Muscle of back (tissue), 13 donors: ENCODE measurements around the gene HAGH. TPM values are rescaled to one million over a fixed set of nuclear protein-coding genes. Genes with fewer than 3 reads are reported as not detected.
A peak's percentile ranks its signal among the peaks of the same experiment; 100 is the strongest.
"Not testable (repeated sequence)": the region's sequence is repeated elsewhere in the genome, so short reads cannot be mapped to it uniquely, and the experiment has no call there.

ENCODE experiments used
- DNase-seq, 3 donors: peaks; one replicate each; pipeline versions ENCODE4 v3.0.0 to v3.0.0-alpha.2; 2013
- long read RNA-seq, 9 donors: transcript quantifications; one replicate each; lab custom pipeline, GENCODE V29; 2026
- polyA plus RNA-seq, 10 donors: library from polyadenylated mRNA; unstranded; fragments of 120-200 nt; gene quantifications; one replicate each; pipeline ENCODE4 v1.2.1, GENCODE V29; 2013; ENCODE audit not compliant: insufficient read length in 10 of 10

Gene HAGH
- 10 to 100 TPM; 28.9 to 45.3 (median 35.9) TPM for polyA plus RNA-seq
- long read RNA-seq, donor 1, transcript HAGH-202 (9 exons, 2,984 nt), result major isoform, 8 of 12 reads
- long read RNA-seq, donor 1, partial matches to known transcripts, result 0 of 12 reads
- long read RNA-seq, donor 1, other reads (novel, unspliced or antisense), result 0 of 12 reads
- long read RNA-seq, donor 2, transcript HAGH-202 (9 exons, 2,984 nt), result major isoform, 5 of 10 reads
- long read RNA-seq, donor 2, partial matches to known transcripts, result 0 of 10 reads
- long read RNA-seq, donor 2, other reads (novel, unspliced or antisense), result 0 of 10 reads
- long read RNA-seq, donor 3, result 0 reads
- long read RNA-seq, donor 4, transcript HAGH-202 (9 exons, 2,984 nt), result major isoform, 5 of 8 reads
- long read RNA-seq, donor 4, partial matches to known transcripts, result 0 of 8 reads
- long read RNA-seq, donor 4, other reads (novel, unspliced or antisense), result 0 of 8 reads
- long read RNA-seq, donor 5, transcript HAGH-202 (9 exons, 2,984 nt), result major isoform, 11 of 19 reads
- long read RNA-seq, donor 5, transcript HAGH-201 (10 exons, 1,257 nt), result minor isoform, 8 of 19 reads
- long read RNA-seq, donor 5, partial matches to known transcripts, result 0 of 19 reads
- long read RNA-seq, donor 5, other reads (novel, unspliced or antisense), result 0 of 19 reads
- long read RNA-seq, donor 6, transcript HAGH-202 (9 exons, 2,984 nt), result major isoform, 11 of 13 reads
- long read RNA-seq, donor 6, partial matches to known transcripts, result 0 of 13 reads
- long read RNA-seq, donor 6, other reads (novel, unspliced or antisense), result 0 of 13 reads
- long read RNA-seq, donor 7, transcript HAGH-202 (9 exons, 2,984 nt), result major isoform, 5 of 8 reads
- long read RNA-seq, donor 7, partial matches to known transcripts, result 0 of 8 reads
- long read RNA-seq, donor 7, other reads (novel, unspliced or antisense), result 0 of 8 reads
- long read RNA-seq, donor 8, transcript HAGH-202 (9 exons, 2,984 nt), result major isoform, 6 of 9 reads
- long read RNA-seq, donor 8, partial matches to known transcripts, result 0 of 9 reads
- long read RNA-seq, donor 8, other reads (novel, unspliced or antisense), result 0 of 9 reads
- long read RNA-seq, donor 9, partial matches to known transcripts, result 0 of 1 reads
- long read RNA-seq, donor 9, other reads (novel, unspliced or antisense), result 0 of 1 reads

- peak; percentile 93 to 99 (median 97) for DNase-seq
These were observed at the start of gene HAGH, which contains the start of gene FAHD1 for GRCh38 chr16:1826691-1827573. TSS of gene HAGH (minus strand) at chr16:1826825. CDS start at chr16:1826787, 38 bp downstream. TSS of gene FAHD1 (plus strand) at chr16:1827206. CDS start at chr16:1827239, 33 bp downstream.

- DNase-seq, result not testable (repeated sequence)
These were observed 49.4 kb upstream of the HAGH start for GRCh38 chr16:1876066-1876465.

- no peak for DNase-seq
These were observed 48.2 kb upstream of the HAGH start for GRCh38 chr16:1874854-1875253.

DNA sequence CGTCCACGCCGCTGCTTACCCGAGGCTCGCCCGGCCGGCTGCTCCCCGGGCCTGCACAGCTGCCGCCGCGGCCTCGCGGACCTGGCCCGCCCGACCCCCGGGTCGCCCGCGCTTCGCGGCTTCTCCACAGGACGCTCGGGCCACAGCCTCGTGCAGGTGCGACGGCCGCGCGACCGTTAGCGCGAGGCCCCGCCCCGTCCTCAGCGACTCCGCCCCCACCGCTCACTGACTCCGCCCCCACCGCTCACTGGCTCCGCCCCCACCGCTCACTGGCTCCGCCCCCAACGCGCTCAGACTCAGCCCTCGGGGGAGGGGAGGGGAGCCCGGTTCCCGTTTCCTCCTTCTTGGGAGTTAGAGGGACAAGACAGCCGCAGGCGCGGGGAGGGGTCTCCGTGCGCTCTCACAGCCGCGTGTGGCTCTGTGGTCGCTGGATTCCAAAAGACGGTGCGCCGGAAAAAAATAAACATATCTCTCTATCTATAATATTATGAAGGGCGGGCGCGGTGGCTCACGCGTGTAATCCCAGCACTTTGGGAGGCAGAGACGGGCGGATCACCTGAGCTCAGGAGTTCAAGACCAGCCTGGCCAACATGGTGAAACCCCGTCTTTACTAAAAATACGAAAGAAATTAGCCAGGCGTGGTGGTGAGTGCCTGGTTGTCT is 45.5 kb upstream of the HAGH start, which contains the start of gene MEIOB:
Gene MEIOB, minus strand, starts transcription at position 191 of the 662 bp plus-strand sequence. CDS start 3,989 bp downstream, outside the sequence.
- DNase-seq, result peak; percentile 1 to 18 (median 3)

- DNase-seq, result peak in 1 of 3 donors; percentile 24
These were observed 43.9 kb upstream of the HAGH start for GRCh38 chr16:1870365-1871082.

DNA sequence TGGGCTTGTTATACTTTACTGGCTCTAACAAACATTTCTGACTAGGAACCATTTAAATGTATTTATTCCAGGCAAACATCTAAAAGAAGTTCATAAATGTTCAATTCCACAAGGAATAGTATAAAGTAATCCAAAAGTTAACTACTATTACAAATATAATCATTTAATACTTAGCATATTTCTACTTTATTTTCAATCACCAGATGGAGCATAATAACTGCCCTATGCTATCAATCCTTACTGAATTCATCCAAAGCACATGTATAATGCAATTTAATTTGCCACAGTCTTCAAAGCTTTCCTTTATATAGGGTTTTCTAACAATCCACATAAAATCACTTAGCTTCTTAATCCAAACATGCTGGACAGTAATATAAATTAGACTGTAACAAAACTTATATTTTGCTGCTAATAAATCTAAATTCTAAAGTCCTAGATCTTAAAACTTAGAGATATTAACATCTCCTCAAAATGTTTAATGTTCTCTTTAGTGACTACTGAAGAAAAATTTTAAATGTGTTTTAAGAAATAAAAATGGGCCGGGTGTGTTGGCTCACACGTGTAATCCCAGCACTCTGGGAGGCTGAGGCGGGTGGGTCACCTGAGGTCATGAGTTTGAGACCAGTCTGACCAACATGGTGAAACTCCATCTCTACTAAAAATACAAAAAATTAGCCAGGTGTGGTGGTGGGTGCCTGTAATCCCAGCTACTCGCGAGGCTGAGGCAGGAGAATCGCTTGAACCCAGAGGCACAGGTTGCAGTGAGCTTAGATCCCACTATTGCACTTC is 39.5 kb upstream of the HAGH start:
- DNase-seq, result no peak

DNA sequence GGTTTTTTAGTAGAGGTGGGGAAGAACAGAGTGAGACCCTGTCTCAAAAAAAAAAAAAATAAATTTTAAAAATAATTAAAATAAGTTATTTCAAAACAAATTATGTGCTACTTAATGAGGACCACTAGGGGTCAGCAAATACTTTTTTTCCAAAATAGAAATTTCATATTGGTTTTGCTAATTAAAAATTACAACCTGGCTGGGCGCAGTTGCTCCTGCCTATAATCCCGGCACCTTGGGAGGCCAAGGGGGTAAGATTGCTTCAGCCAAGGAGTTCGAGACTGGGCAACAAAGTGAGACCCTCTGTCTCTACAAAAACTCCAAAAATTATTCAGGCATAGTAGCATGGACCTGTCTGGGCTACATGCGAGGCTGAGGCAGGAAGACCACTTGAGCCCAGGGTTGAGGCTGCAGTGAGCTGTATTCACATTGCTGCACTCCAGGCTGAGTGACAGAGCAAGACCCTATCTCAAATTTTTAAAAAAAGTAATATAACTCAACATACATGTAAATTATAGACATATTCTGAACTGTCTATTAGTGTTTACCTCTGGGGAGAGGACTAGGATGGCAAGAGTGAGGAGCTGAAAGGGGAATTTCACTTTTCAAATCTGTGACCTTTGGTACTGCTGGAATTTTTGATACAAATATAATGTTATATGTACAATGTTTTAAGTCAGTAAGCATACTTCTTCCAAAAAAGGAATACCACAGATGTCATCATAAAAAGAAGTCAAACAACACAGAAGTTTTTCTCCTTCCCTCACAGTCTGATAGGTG is 37.2 kb upstream of the HAGH start:
- peak; percentile 15 to 61 (median 34) for DNase-seq

DNA sequence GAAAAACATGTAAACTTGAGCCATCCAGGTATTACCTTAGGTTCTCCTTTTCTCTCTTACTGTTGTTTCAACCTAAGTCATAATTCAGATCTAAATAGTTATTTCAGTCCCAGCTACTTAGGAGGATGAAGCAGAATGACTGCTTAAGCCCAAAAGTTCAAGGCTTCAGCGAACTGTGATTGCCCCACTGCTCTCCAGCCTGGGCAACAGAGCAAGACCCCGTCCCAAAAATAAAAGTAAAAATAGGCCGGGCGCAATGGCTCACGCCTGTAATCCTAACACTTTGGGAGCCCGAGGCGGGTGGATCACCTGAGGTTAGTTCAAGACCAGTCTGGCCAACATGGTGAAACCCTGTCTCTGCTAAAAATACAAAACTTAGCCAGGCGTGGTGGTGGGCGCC is 35.8 kb upstream of the HAGH start:
- DNase-seq, result no peak

DNA sequence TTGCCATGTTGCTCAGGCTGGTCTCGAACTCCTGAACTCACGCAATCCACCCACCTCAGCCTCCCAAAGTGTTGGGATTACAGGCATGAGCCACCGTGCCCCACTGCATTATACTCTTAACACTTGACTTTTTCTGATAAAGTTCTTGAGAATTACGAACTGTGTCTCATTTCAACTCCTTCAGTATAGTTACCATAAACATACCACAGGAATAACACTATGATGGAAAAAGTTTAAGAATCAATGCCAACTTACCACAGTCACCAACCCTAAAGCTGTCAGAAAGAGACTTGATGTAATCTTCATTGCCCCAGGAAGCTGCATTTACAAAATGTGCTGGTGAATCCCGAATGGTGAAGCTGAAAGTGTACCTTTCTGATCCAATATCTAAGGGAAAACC is 35.1 kb upstream of the HAGH start:
- DNase-seq, result no peak

DNA sequence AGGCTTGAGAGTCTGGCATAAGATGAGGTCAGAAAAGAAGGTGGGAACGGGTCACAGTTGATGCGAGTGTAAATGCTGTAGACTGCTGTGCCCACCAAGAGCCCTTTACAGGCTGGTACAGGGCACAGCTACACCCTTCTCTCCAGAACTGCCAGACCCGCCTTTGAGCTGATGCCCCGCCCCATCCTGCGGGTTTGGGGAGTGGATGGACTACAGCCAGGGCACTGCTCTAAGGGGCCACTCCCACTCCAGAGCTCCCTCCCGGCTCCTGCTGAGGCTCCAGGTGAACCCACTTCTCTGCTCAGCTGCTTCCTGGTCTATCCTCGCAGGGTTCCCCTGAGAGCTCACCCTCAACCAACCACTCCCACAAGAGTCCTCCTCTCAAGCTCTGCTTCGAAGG is 33.0 kb upstream of the HAGH start:
- no peak for DNase-seq

DNA sequence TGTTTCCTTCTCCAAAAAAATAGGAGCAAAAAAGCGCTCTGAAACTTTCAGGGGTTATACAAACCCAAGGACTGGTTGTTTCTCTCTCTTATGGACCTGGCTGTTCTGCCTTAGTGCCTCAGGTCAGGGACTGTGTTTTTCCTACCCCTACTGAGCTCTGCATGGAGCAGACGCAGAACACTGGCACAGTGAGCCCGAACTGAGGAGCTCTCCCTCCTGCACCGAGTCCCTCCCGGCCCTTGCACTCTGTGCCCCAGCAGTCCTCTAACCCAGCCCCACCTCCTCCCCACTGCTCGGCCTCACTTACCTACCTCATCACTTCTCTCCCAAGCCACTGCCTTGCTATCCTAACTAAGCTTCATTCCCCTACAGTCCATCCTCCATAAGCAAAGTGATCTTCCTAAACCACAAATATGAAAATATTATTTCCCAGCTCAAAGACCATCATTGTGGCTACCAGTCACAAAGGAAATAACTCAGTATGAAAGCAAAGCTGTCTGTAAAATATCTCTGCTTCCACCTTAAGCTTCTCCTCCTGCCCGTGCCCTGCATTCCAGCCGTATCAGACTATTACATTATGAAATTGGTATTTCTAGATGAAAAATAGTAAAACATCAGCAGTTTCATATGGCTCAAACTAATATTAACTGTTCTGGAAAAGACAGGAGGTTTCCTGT is 31.7 kb upstream of the HAGH start:
- DNase-seq, result no peak

DNA sequence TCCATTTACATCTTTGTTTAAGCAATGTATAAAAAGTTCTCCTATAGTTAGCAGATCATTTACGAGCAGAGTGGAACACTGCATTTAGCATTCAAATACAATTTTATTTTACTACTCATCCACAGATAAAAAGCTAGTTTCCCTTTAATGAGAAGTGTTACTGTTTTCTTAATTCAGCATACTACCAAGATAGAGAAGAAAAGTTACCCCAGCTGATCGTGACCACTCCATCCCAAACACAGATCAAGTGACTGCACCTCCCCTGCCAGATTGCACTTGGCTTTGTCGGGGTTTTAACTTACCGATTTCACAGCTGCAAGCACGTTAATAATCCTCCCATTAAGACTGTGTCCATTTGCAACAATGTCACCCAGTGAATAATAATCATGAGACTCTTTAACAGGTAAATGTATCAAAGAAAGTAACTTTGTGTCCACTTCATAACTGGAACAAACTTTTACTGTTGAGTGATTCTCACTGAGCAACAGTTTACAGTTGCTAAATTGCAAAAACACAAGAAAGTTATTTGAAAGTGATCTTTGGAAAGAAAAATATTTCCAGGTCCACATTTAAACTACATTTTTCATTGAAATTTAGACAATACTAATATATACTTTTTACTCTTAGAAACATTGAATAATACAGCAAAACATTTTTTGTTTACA is 30.9 kb upstream of the HAGH start:
- DNase-seq, result no peak

DNA sequence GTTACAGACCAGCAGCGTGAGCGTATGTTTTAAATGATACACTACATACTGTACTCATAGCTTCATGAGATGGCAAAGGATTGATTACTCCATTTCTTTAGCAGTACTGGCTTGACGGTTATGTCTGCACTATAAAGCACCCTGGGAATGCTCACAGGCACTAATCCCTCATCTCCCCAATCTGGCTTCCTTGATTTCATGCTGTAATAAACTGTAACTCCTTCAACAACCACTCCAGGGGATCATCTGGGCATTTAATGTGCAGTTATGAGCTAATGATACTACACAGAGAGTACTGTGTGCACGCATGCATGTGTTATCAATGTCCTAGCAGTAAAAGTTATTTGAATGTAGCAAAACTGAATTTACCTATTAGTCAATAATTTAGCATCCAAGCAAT is 25.2 kb upstream of the HAGH start:
- DNase-seq, result no peak

DNA sequence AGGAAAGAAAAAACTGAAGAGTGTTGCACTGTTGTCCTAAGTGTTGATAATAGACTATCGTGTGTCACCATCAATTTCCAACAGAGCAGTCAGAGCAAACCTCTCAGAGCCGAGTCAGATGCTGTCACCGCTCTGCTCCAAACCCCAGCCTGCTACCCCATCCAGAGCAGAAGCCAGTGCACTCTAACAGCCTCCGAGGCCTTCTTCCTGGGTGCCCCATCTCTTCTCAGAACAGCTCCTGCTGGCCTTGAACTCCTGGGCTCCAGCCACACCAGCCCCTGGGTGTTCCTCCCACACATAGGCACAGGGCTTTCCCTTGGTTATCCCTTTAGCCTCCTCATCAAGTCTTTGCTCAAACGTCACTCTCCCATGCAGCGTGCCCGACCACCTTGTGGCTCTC is 24.4 kb upstream of the HAGH start:
- no peak for DNase-seq

GRCh38 chr16:1846416-1846815 is 19.8 kb upstream of the HAGH start:
- DNase-seq, result no peak

GRCh38 chr16:1845985-1846384 is 19.4 kb upstream of the HAGH start:
- DNase-seq, result no peak

GRCh38 chr16:1839554-1839953 is 12.9 kb upstream of the HAGH start:
- DNase-seq, result peak in 1 of 3 donors; percentile 30
